MM.1S (cell line): ENCODE data around the gene RCN1.
A peak's percentile ranks its signal among the peaks of the same experiment; 100 is the strongest.
"Not testable (repeated sequence)": the region's sequence is repeated elsewhere in the genome, so short reads cannot be mapped to it uniquely, and the experiment has no call there.

Experiments
- DNase-seq: peaks from one replicate; pipeline ENCODE4 v3.0.0-alpha.2; 2015
- H2AFZ ChIP-seq: fragments of 300-600 bp; sonication (generic); 2 replicates; pipeline ENCODE4 v1.6.0; 2016; ENCODE audit warnings: antibody characterized with exemption, low read length
- H3F3A ChIP-seq: fragments of 300-600 bp; sonication (generic); 2 replicates; pipeline ENCODE4 v1.6.1; 2016; ENCODE audit warnings: mild to moderate bottlenecking, antibody characterized with exemption, low read length, moderate library complexity, mixed read lengths; ENCODE audit not compliant: insufficient read depth
- H3K27ac ChIP-seq: fragments of 300-600 bp; sonication (generic); 2 replicates; pipeline ENCODE4 v1.5.1; 2016; ENCODE audit warnings: mild to moderate bottlenecking, low read length
- H3K27me3 ChIP-seq: fragments of 300-600 bp; sonication (generic); replicated peaks from 2 replicates; pipeline ENCODE4 v1.6.0; 2016; ENCODE audit warnings: low read length; ENCODE audit not compliant: insufficient read depth
- H3K36me3 ChIP-seq: fragments of 300-600 bp; sonication (generic); replicated peaks from 2 replicates; pipeline ENCODE4 v1.6.1; 2016; ENCODE audit warnings: mild to moderate bottlenecking, low read length, mixed read lengths; ENCODE audit not compliant: insufficient read depth
- H3K4me1 ChIP-seq: fragments of 300-600 bp; sonication (generic); 2 replicates; pipeline ENCODE4 v1.6.1; 2016; ENCODE audit warnings: low read length, mixed read lengths
- H3K4me2 ChIP-seq: fragments of 300-600 bp; sonication (generic); 2 replicates; pipeline ENCODE4 v1.6.0; 2016; ENCODE audit warnings: low read depth, low read length
- H3K4me3 ChIP-seq: fragments of 300-600 bp; sonication (generic); 2 replicates; pipeline ENCODE4 v1.5.1; 2016; ENCODE audit warnings: low read length, mixed read lengths
- H3K79me2 ChIP-seq: fragments of 300-600 bp; sonication (generic); 2 replicates; pipeline ENCODE4 v1.6.1; 2016; ENCODE audit warnings: mixed run types, low read length, mixed read lengths
- H3K9ac ChIP-seq: fragments of 300-600 bp; sonication (generic); 2 replicates; pipeline ENCODE4 v1.6.1; 2016; ENCODE audit warnings: low read length, mixed read lengths
- H3K9me2 ChIP-seq: fragments of 300-600 bp; sonication (generic); replicated peaks from 2 replicates; pipeline ENCODE4 v1.6.1; 2016; ENCODE audit warnings: mild to moderate bottlenecking, low read length, mixed read lengths; ENCODE audit not compliant: insufficient read depth
- H3K9me3 ChIP-seq: fragments of 300-600 bp; sonication (generic); replicated peaks from 2 replicates; pipeline ENCODE4 v1.6.1; 2016; ENCODE audit warnings: mild to moderate bottlenecking, low read length, mixed read lengths; ENCODE audit not compliant: insufficient read depth
- H4K20me1 ChIP-seq: fragments of 300-600 bp; sonication (generic); 2 replicates; pipeline ENCODE4 v1.6.1; 2016; ENCODE audit warnings: mild to moderate bottlenecking, low read length, moderate library complexity, mixed read lengths; ENCODE audit not compliant: insufficient read depth
- EZH2 ChIP-seq: fragments of 300-600 bp; sonication (generic); optimal IDR thresholded peaks from 2 replicates; pipeline ENCODE3; 2017; ENCODE audit warnings: low read depth, mild to moderate bottlenecking, antibody characterized with exemption, low read length, mixed read lengths
- EZH2phosphoT487 ChIP-seq: fragments of 300-600 bp; sonication (generic); IDR thresholded peaks from 2 replicates; pipeline ENCODE4 v1.6.1; 2018; ENCODE audit warnings: antibody characterized with exemption, low read length
- TF ChIP-seq, protein P1 (sequence below): fragments of 300-600 bp; sonication (generic); IDR thresholded peaks from 2 replicates; pipeline ENCODE4 v1.5.1; 2016; ENCODE audit warnings: antibody characterized with exemption, low read length, mixed read lengths

RCN1 gene

GRCh38 chr11:32116668-32117067 lies 25.8 kb downstream of the RCN1 start:
- Histone ChIP-seq H3F3A (no peaks in the 10 kb centered on the region; the same call in 1 of the 2 replicates), H3K9me3 (no peaks in the 10 kb centered on the region; the same call in 1 of the 2 replicates), H3K36me3 (no peaks in the 10 kb centered on the region), H2AFZ (no peak overlapping the region), H3K79me2 (no peaks in the 10 kb centered on the region), H3K27ac (no peak overlapping the region), H4K20me1 (no peaks in the 10 kb centered on the region), H3K27me3 (no peaks in the 10 kb centered on the region), H3K4me1 (peaks cover 9% of the 10 kb centered on the region), H3K9me2 (no peaks in the 10 kb centered on the region), H3K9ac (no peak overlapping the region), H3K4me3 (no peak overlapping the region), H3K4me2 (no peak overlapping the region)
- TF ChIP-seq, protein P1, sequence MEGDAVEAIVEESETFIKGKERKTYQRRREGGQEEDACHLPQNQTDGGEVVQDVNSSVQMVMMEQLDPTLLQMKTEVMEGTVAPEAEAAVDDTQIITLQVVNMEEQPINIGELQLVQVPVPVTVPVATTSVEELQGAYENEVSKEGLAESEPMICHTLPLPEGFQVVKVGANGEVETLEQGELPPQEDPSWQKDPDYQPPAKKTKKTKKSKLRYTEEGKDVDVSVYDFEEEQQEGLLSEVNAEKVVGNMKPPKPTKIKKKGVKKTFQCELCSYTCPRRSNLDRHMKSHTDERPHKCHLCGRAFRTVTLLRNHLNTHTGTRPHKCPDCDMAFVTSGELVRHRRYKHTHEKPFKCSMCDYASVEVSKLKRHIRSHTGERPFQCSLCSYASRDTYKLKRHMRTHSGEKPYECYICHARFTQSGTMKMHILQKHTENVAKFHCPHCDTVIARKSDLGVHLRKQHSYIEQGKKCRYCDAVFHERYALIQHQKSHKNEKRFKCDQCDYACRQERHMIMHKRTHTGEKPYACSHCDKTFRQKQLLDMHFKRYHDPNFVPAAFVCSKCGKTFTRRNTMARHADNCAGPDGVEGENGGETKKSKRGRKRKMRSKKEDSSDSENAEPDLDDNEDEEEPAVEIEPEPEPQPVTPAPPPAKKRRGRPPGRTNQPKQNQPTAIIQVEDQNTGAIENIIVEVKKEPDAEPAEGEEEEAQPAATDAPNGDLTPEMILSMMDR: no peak
- TF ChIP-seq EZH2: no peak
- TF ChIP-seq EZH2phosphoT487: no peak
- no peak for DNase-seq

GRCh38 chr11:32118025-32118974 lies 27.4 kb downstream of the RCN1 start:
- no peak overlapping the region for H3K4me2 ChIP-seq
- H3K27ac ChIP-seq: no peak overlapping the region
- no peaks in the 10 kb centered on the region; the same call in 1 of the 2 replicates for H3K9me3 ChIP-seq
- H3K79me2 ChIP-seq: no peaks in the 10 kb centered on the region
- no peaks in the 10 kb centered on the region for H3K9me2 ChIP-seq
- TF ChIP-seq EZH2 (no peak), EZH2phosphoT487 (no peak)
- TF ChIP-seq, protein P1: no peak
- H3F3A ChIP-seq: no peaks in the 10 kb centered on the region; the same call in 1 of the 2 replicates
- H3K9ac ChIP-seq: no peak overlapping the region
- no peak overlapping the region for H2AFZ ChIP-seq
- no peaks in the 10 kb centered on the region for H3K27me3 ChIP-seq
- H4K20me1 ChIP-seq: no peaks in the 10 kb centered on the region
- H3K36me3 ChIP-seq: no peaks in the 10 kb centered on the region
- DNase-seq: no peak
- H3K4me1 ChIP-seq: peaks cover 10% of the 10 kb centered on the region
- H3K4me3 ChIP-seq: no peak overlapping the region

DNA sequence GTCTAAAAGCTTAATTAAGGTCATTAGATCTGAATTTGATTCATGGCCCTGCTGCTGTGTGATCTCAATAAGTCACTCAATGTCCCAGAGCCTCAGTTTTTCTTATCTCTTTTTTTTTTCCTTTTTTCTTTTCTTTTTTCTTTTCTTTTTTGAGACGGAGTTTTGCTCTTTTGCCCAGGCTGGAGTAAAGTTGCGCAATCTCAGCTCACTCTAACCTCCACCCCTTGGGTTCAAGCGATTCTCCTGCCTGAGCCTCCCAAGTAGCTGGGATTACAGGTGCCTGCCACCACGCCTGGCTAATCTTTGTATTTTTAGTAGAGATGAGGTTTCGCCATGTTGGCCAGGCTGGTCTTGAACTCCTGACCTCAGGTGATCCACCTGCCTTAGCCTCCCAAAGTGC lies 28.3 kb downstream of the RCN1 start:
- not testable (repeated sequence) for H3K27ac ChIP-seq, H3K36me3 ChIP-seq, H3K4me2 ChIP-seq, DNase-seq, H3K27me3 ChIP-seq, H3K4me3 ChIP-seq, H3K9ac ChIP-seq, H3K9me2 ChIP-seq, H2AFZ ChIP-seq, H4K20me1 ChIP-seq, H3K79me2 ChIP-seq, H3F3A ChIP-seq, H3K9me3 ChIP-seq
- peaks cover 10% of the 10 kb centered on the region for H3K4me1 ChIP-seq

DNA sequence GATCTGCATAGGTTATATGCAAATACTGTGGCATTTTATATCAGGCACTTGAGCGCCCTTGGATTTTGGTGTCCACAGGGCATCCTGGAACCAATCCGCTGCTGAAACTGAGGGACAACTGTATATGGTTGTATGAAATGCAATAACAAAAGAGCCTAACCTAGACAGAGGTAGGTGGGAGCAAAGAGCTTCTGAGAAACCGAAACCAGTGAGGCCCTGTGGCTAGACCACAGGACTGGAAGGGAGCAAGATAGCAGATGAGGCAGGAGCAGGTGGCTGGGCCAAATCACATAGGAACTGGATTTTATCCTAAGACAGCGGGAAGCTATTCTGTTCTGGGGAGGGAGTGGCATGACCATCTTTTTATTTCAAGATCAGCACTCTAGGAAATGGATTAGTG lies 30.1 kb downstream of the RCN1 start:
- Histone ChIP-seq H3K36me3 (no peaks in the 10 kb centered on the region), H2AFZ (no peak overlapping the region), H3K9ac (no peak overlapping the region), H3K27ac (no peak overlapping the region), H3F3A (no peaks in the 10 kb centered on the region; the same call in 1 of the 2 replicates), H3K9me3 (no peaks in the 10 kb centered on the region; the same call in 1 of the 2 replicates), H3K9me2 (no peaks in the 10 kb centered on the region), H4K20me1 (no peaks in the 10 kb centered on the region), H3K27me3 (no peaks in the 10 kb centered on the region), H3K4me3 (no peak overlapping the region), H3K79me2 (no peaks in the 10 kb centered on the region), H3K4me1 (peaks cover 10% of the 10 kb centered on the region), H3K4me2 (peak overlapping the region; percentile 6; the same call in 1 of the 2 replicates)
- no peak for TF ChIP-seq EZH2phosphoT487
- peak; percentile 62 for DNase-seq
